Stimulated activated naive CD8-positive, alpha-beta T cell treated with anti-CD3 and anti-CD28 coated beads, Interleukin-15, Interleukin-2, amounts not matched to agents 100 U/mL and 50 U/mL, for 24 hours (primary cell): ENCODE data around the gene FAM171A2.
"Not testable (repeated sequence)": the region's sequence is repeated elsewhere in the genome, so short reads cannot be mapped to it uniquely, and the experiment has no call there.

ENCODE experiments used
- ATAC-seq: fragments of 150-1000 bp; cut with Tn5 transposase; one replicate; pipeline ENCODE4 v1.10.0; 2021
- DNase-seq: peaks from one replicate; pipeline ENCODE4 v3.0.0; 2021

FAM171A2 gene

GRCh38 chr17:44346064-44346844 lies 17.4 kb downstream of the FAM171A2 start:
- ATAC-seq (no peak), DNase-seq (no peak)

DNA sequence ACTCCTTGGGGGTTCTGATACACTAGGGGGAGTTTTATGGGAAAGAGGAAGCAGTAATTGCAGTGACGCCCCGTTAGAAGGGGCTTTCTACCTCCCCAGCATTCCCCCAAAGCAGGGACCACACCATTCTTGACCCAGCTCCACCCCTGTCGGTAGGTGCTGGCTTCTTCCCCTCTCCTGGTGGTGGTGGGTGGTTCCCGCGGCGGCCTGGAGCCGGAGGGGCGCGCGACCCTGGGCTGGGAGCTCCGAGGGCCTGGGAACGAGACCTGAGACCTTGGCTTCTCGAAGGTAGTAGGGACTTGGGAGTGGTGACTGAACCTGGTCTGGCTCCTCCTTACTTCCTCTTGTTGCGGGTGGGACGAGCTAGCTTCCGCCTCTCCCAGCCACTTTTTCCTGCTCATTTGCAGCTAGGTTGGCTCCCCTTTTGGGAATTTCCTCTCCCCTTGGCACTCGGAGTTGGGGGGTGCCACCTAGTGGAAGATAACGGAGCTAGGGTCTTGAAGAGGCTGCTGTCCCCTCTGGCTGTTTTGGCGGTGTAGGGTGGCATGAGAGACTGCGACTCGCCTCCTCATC lies 18.1 kb downstream of the FAM171A2 start:
- DNase-seq: peak; percentile 66
- peak; percentile 15 for ATAC-seq

DNA sequence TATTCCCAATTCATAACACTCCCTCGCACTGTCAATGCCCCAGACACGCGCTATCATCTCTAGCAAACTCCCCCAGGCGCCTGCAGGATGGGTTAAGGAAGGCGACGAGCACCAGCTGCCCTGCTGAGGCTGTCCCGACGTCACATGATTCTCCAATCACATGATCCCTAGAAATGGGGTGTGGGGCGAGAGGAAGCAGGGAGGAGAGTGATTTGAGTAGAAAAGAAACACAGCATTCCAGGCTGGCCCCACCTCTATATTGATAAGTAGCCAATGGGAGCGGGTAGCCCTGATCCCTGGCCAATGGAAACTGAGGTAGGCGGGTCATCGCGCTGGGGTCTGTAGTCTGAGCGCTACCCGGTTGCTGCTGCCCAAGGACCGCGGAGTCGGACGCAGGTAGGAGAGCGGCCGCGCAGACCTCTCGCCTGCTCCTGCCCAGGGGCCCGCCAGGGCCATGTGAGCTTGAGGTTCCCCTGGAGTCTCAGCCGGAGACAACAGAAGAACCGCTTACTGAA lies 18.7 kb downstream of the FAM171A2 start, which contains the start of gene GRN:
Gene GRN, plus strand, starts transcription at position 364 of the 515 bp plus-strand sequence. CDS start 3,863 bp downstream, outside the sequence.
- ATAC-seq (peak; percentile 97), DNase-seq (peak; percentile 85)

DNA sequence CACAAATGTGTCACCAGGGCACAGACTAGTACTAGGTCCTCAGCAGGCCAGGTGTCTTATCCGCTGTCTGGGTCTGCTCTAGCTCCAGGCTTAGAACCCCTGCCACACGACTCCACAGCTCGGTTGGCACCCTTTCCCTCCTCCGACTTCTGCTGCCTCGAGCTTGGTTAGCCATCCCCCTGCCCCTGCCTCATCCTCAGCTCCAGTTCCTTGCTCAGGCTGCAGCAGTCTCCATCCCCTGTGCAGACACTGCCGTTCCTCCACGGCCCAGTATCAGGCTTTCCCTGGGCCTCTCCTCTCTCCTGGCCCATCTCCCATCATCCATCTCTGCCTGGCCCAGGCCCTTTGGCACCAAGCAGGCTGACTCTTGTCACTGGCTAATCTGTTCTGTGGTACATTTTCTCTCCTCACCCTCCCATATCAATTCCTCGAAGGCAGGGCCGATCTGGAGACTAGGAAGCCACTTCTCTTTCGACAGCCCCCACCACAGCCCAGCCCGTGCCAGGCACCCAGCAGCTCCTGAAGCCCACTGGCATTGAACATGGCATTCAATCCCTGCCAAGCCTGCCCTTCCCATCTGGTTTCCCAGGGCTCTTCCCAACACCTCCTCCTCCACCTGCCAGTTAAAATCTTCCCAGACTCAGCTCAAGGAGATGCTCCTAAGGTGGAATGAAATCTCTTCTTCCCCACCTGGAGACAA lies 20.0 kb downstream of the FAM171A2 start:
- DNase-seq (no peak), ATAC-seq (no peak)

GRCh38 chr17:44340553-44340952 lies 23.1 kb downstream of the FAM171A2 start:
- ATAC-seq, DNase-seq: not testable (repeated sequence)

DNA sequence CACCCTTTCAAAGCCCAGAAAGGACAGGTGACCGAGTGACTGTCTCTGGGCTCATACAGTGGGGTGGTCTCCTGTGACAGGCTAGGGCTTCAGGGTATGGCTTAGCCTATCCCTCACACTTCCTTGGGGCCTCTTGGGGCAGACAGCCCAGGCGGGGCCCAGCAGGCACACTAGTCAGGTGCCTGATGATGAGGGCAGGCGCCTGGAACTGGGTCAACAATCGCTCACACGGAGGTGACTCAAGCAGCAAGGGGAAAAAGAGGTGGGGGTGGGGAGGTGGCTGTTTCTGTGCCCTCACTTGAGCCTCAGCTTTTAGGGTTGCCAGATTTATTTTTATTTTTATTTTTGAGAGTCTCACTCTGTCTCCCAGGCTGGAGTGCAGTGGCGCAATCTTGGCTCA lies 25.0 kb downstream of the FAM171A2 start:
- ATAC-seq (peak; percentile 76), DNase-seq (no peak)

- DNase-seq: no peak
- ATAC-seq: no peak
Measured at GRCh38 chr17:44335968-44336367, 27.7 kb downstream of the FAM171A2 start.

- DNase-seq (no peak), ATAC-seq (no peak)
Measured at GRCh38 chr17:44335564-44335963, 28.1 kb downstream of the FAM171A2 start.

DNA sequence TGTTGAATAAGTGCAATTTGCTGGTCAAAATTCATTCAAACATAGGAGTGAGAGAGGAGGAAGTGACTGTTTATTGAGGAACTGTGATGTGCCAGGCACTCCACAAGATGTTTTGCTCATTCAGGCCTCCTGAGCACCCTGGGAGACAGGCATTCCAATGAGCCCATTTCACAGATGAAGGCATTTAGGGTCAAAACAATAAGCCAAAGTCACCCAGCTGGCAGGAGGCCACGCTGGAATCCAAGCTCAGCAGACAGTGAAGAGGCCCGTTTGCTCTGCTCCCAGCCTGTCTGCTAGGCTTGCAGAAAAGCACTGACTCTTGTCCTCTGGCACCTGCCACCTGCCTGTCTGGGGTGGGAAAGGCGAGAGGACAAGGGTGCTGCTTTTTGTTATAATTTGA lies 28.9 kb downstream of the FAM171A2 start:
- DNase-seq: no peak
- no peak for ATAC-seq

DNA sequence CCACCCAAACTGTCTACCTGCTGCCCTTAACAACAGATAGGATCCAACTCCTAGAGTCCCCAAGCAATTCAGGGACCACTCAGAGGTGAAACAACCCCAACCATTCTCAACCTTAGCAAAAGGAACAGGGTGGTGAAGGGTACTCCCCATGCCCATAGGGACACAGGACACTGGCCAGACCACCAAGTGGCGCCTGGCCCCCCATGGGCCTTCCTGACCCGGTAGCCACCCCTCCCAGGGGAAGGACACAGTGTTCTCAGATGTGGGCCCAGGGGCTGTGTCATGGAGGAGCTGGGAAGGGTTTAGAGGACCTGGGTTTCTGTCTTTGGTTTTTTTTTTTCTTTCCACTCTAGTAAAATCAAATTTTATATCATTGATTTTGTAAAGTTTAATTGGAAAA lies 29.3 kb downstream of the FAM171A2 start:
- no peak for ATAC-seq
- no peak for DNase-seq

GRCh38 chr17:44333371-44333770 lies 30.3 kb downstream of the FAM171A2 start:
- DNase-seq (no peak), ATAC-seq (no peak)

DNA sequence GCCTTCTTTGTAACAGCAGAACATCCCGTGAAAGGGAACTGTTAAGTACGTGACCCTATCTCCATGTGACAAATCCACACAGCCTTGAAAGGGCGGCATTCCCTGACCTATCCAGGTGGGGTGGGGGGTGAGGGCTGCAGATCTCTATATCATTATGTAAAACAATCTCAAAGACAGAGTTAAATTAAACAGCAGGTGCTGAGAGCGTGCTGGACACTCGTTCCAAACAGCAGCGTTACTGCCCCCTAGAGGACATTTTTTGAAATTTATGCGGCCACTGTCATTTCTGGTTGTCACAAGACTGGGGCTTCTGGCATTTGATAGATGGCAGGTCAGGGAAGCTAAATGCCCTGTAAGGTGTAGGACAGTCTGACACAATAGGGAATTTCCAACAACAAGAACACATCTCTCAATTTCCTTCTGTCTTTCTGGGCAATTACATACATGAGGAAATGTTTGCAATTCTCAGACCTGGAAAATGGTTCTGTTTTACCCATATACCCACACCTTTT lies 32.3 kb downstream of the FAM171A2 start:
- ATAC-seq: peak; percentile 34
- DNase-seq: peak; percentile 77

DNA sequence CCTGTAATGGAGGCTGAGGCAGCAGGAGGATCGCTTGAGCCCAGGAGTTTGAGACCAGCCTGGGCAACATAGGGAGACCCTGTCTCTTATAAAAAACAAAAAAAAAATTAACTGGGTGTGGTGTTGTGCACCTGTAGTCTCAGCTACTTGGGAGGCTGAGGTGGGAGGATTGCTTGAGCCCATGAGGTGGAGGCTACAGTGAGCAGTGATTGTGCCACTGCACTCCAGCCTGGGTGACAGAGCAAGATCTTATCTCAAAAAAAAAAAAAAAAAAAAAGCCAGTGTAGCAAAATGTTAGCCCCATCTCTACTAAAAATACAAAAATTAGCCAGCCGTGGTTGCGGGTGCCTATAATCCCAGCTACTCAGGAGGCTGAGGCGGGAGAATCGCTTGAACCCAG lies 33.4 kb downstream of the FAM171A2 start:
- DNase-seq, ATAC-seq: not testable (repeated sequence)

GRCh38 chr17:44329516-44329915 lies 34.1 kb downstream of the FAM171A2 start:
- not testable (repeated sequence) for ATAC-seq, DNase-seq

GRCh38 chr17:44327715-44328449 lies 35.8 kb downstream of the FAM171A2 start:
- ATAC-seq (no peak), DNase-seq (no peak)

DNA sequence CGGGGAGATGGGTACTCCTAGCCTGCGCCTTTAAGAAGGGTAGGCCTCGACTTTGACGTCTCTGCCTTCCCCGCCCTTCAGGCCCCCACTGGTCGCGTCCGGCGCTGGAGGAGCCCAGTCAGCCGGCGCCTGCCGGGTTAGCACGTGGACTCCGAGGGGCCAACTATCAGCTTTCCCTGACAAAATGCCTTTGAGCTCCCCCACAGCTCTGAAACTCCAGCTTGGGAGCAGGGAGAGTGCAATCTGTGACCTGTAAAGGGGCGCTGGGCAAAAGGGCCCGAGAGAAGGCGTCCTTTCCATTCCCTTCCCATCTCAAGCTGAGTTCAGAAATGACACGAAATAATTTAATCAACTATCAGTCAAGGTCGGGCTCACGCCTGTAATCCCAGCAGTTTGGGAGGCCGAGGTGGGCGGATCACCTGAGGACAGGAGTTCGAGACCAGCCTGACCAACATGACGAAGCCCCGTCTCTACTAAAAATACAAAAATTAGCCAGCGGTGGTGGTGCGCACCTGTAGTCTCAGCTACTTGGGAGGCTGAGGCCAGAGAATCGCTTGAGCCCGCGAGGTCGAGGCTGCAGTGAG lies 36.7 kb downstream of the FAM171A2 start:
- ATAC-seq (peak; percentile 80), DNase-seq (peak; percentile 92)

GRCh38 chr17:44324571-44325275 lies 38.9 kb downstream of the FAM171A2 start, which contains the start of gene SLC25A39:
Gene SLC25A39 (minus strand): TSS chr17:44324823. CDS start chr17:44323562, 1,261 bp downstream.
- peak; percentile 97 for DNase-seq
- ATAC-seq: peak; percentile 79

GRCh38 chr17:44324092-44324570 lies 39.5 kb downstream of the FAM171A2 start:
- no peak for DNase-seq

GRCh38 chr17:44323359-44324091 lies 40.1 kb downstream of the FAM171A2 start:
- ATAC-seq (no peak), DNase-seq (no peak)

More at GRCh38 chr17:44324092-44324570, 39.5 kb downstream of the FAM171A2 start:
- peak; percentile 0 for ATAC-seq
